GOT3 (cell line): Measurements from ENCODE around the gene BRD3.
A peak's percentile ranks its signal among the peaks of the same experiment; 100 is the strongest.
"Not testable (repeated sequence)": the region's sequence is repeated elsewhere in the genome, so short reads cannot be mapped to it uniquely, and the experiment has no call there.

Experiments used
- DNase-seq: peaks from one replicate; lab custom pipeline; 2025; ENCODE audit warnings: mixed read lengths; lab: John Stamatoyannopoulos, UW

BRD3 gene

GRCh38 chr9:133992780-133993634 is 74.8 kb downstream of the BRD3 start:
- DNase-seq = peak; percentile 59

- DNase-seq = no peak
These were observed 75.7 kb downstream of the BRD3 start, which contains the start of gene VAV2 for GRCh38 chr9:133991964-133992779. Gene VAV2 (minus strand): TSS chr9:133992324. CDS start chr9:133992278, 46 bp downstream.

- no peak for DNase-seq
These were observed 76.5 kb downstream of the BRD3 start for GRCh38 chr9:133991214-133991921.

DNA sequence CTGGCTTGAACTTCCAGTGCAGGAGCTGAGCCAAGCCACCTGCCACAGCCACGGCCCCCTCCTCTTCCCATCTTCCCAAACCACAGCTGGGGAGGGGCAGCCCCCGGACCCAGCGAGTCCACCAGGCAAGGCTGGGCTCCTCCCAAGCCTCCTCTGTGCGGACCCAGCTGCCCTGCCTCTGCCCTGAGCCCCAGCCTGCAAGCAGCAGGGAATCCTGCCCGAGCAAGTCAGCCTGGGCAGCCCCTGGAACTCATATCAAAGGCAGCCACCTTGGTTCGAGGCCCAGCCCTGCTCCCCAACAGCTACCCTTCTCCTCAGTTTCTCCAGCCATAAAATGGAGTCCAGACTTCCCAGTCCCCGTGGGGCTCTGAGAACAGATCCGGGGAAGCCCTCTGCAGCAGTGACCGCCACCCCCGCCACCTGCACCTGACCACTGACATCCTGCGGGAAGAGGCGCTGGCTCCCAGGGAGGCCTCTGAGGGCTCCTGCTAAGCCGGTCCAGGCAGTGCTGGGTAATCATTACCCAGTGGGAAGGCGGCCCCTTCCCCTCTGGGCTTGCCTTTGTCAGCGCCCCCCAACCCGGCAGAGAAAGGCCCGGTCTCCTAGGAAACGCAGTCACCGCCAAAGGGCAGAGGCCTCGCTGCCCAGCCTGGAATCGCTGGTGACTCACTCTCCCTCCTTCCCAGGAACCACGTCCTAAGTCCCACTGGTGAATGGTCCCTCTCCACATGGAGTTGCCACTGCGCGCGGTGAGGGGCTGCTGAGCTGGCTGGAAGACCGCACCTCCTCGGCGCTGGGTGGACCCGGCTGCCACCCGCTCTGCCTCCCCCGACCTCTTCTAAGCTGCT is 77.2 kb downstream of the BRD3 start:
- DNase-seq = no peak

GRCh38 chr9:133989625-133990365 is 78.0 kb downstream of the BRD3 start:
- no peak for DNase-seq

GRCh38 chr9:133988771-133989170 is 79.1 kb downstream of the BRD3 start:
- DNase-seq = not testable (repeated sequence)

GRCh38 chr9:133987946-133988665 is 79.7 kb downstream of the BRD3 start:
- no peak for DNase-seq

- no peak for DNase-seq
These were observed 80.4 kb downstream of the BRD3 start for GRCh38 chr9:133987446-133987788.

DNA sequence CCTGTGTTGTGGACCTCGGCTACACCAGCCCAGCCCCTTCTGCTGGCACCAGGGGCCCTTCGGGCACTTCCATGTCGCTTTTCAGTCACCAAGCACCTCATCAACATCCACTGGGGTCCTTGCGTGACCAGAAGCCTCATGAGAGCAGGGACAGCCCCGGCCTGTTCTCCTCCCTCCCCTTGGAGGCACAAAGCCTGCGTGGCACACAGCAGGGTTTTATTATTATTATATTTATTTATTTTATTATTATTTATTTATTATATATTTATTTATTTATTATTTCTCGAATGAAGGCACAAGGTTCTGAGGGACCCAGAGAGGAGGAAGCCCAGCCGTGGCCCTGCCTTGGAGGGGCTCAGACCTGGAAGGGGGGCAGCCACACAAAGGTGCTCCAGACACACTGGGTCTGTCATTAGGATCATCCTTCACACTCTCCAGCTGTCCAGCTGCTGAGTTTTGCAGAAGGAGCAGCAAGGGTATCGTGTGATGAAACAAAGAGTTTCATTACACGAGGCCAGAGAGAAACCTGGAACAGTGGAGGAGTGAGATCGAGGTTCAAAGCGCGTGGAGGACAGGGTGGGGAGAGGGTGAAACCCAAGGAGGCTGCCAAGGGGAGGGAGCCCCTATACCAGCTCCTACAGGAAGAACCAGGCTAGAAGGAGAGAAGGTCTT is 80.9 kb downstream of the BRD3 start:
- no peak for DNase-seq

DNA sequence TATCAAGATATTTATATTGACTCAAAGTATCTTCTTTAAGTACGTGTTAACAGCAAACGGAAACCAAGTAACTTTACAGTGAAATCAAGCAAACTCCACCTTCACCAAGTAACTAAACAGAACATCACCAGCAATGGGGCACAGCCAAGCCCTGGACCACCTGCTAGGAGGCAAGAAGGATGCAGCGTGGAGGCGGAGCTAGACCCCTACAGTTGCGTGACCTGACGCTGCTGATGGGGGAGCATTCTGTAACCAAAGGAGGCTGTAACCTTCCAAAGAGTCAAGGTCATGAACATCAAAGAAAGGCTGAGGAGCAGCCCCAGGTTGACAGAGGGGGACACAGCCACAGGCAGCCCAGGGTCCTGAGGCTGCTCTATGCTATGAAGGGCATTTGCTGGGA is 81.8 kb downstream of the BRD3 start:
- no peak for DNase-seq

DNA sequence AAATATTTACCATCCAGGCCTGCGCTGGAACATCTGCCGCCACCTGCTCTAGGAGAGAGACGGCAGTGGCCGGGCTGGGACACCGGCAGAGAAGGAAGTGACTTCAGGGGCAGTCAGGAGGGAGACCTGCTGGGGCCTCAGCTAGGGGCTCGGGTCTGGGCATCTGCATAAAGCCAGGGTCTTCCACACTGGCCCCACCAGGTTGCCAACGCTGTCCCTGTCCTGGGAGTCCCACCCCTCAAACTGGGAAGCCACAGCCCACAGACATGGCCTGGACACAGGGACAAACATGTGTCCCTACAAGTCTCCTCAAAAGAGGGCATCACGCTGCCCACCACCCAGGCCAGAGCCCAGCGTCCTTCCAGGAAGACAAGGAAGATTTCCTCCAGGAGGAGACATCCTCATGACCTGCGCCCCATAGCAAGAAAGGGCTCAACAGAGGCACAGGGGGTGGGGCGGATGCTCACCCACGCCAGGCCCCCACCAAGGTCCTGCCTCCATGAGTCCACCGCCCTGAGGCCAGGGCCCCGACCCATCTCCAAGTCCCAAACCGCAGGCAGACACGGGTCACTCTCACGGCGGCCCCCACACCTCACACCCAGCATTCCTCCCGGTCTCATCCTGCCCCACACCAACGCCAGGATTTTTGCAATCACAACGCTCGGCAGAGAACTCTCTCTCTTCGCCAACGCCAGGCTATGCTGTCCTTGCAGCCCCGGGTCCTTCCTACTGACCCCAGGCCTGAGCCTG is 84.7 kb downstream of the BRD3 start:
- DNase-seq = no peak

DNA sequence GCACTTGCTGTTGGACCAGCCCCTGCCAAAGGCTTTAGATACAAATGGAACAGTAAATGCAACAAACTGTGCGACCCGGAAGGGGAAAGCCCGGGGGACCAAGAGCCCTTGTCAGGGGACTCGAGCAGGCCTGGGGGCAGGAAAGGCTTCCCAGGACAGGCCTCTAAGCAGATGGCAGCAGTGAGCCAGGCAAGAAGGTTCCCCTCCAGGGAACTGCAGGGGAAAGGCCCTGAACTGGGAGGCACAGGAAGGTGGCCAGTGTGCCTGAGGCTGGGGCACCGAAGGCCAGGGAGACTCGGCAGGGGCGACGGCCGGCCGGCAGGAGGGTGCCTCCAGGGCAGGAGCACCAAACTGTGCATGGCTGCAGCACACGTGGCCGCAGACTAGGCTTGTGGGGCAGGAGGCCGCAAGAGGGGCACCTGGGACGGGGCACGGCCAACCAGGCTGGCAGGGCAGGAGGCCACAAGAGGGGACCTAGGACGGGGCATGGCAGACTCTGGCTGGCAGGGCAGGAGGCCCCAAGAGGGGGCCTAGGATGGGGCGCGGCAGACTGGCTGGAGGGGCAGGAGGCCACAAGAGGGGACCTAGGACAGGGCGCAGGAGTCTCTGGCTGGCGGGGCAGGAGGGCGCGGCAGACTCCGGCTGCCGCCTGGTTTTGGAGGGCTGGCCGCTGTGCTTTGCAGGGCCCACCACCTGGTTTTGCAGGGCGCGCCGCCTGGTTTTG is 85.7 kb downstream of the BRD3 start:
- no peak for DNase-seq

- DNase-seq = no peak
These were observed 86.3 kb downstream of the BRD3 start for GRCh38 chr9:133981589-133981957.

- no peak for DNase-seq
These were observed 86.8 kb downstream of the BRD3 start for GRCh38 chr9:133980864-133981588.
